K562 (cell line): ENCODE data around the gene CMTM4. TPM values are rescaled to one million over a fixed set of nuclear protein-coding genes. Genes with fewer than 3 reads are reported as not detected.

Experiments used
- CBFA2T3 ChIP-seq: fragments of 450-650 bp; IDR thresholded peaks from 2 replicates; pipeline ENCODE4 v1.6.1; 2017
- CTBP1 ChIP-seq: fragments of 450-650 bp; IDR thresholded peaks from 2 replicates; pipeline ENCODE4 v1.6.1; 2016; ENCODE audit warnings: borderline replicate concordance
- DIDO1 ChIP-seq: fragments of 450-650 bp; IDR thresholded peaks from 2 replicates; pipeline ENCODE4 v1.6.1; 2016; ENCODE audit warnings: low read depth, missing biosample characterization, missing genetic modification characterization
- DMBX1 ChIP-seq: fragments of 250-450 bp; sonication (Bioruptor Pico); IDR thresholded peaks from 2 replicates; pipeline ENCODE4 v1.8.0; 2022; ENCODE audit warnings: inconsistent platforms, mild to moderate bottlenecking, moderate library complexity, borderline replicate concordance
- HDAC8 ChIP-seq: fragments of 450-650 bp; IDR thresholded peaks from 2 replicates; pipeline ENCODE4 v1.6.1; 2016; ENCODE audit warnings: mild to moderate bottlenecking, missing genetic modification characterization, moderate library complexity, missing compliant biosample characterization
- JUND ChIP-seq, 2 experiments: IDR thresholded peaks; 2 replicates in 1 of 2; 3 replicates in 1 of 2; pipeline ENCODE4 v1.6.1; 2011; ENCODE audit warnings: borderline replicate concordance in 2 of 2, low read depth in 2 of 2, low read length in 2 of 2, improper control_type of control experiment in 1 of 2, missing biosample characterization in 1 of 2, missing genetic modification characterization in 1 of 2, missing genetic modification reagents in 1 of 2
- KDM2B ChIP-seq: fragments of 250-450 bp; sonication (Bioruptor Pico); IDR thresholded peaks from 2 replicates; pipeline ENCODE4 v1.8.0; 2021; ENCODE audit warnings: mild to moderate bottlenecking, moderate library complexity
- MEIS2 ChIP-seq: fragments of 450-650 bp; IDR thresholded peaks from 2 replicates; pipeline ENCODE4 v1.6.1; 2014; ENCODE audit warnings: mild to moderate bottlenecking; ENCODE audit not compliant: partially characterized antibody
- MXI1 ChIP-seq: IDR thresholded peaks from 2 replicates; pipeline ENCODE4 v1.6.1; 2011; ENCODE audit warnings: low read depth, mild to moderate bottlenecking, improper control_type of control experiment, low read length
- POLR2B ChIP-seq: fragments of 450-650 bp; IDR thresholded peaks from 2 replicates; pipeline ENCODE4 v1.6.1; 2018; ENCODE audit warnings: low read depth; ENCODE audit not compliant: partially characterized antibody
- SMAD2 ChIP-seq: fragments of 150-350 bp; IDR thresholded peaks from 2 replicates; pipeline ENCODE4 v1.6.1; 2014; ENCODE audit warnings: low read depth, mild to moderate bottlenecking, low read length
- TARDBP ChIP-seq: fragments of 450-650 bp; IDR thresholded peaks from 2 replicates; pipeline ENCODE4 v1.6.1; 2016
- ZBTB17 ChIP-seq: fragments of 450-650 bp; formaldehyde crosslinking; IDR thresholded peaks from 2 replicates; pipeline ENCODE4 v1.4.0; 2020; ENCODE audit warnings: mild to moderate bottlenecking
- ZBTB8A ChIP-seq: fragments of 450-650 bp; IDR thresholded peaks from 2 replicates; pipeline ENCODE4 v1.6.1; 2018; ENCODE audit warnings: mild to moderate bottlenecking, moderate library complexity; ENCODE audit not compliant: partially characterized antibody
- ZNF507 ChIP-seq: conservative IDR thresholded peaks from 2 replicates; pipeline ENCODE4 v1.6.1; 2017; ENCODE audit warnings: missing genetic modification characterization, missing compliant biosample characterization
- ZNF644 ChIP-seq: fragments of 200-800 bp; sonication (Bioruptor generic); IDR thresholded peaks from 2 replicates; pipeline ENCODE4 v1.6.1; 2016; ENCODE audit warnings: low read depth, missing genetic modification characterization, missing compliant biosample characterization
- ZNF780A ChIP-seq: fragments of 250-450 bp; sonication (Bioruptor Pico); IDR thresholded peaks from 2 replicates; pipeline ENCODE4 v1.5.0; 2021; ENCODE audit warnings: mild to moderate bottlenecking
- polyA plus RNA-seq, 8 experiments: library from polyadenylated mRNA; depleted of rRNA in 4 of 8; stranded (reverse) in 5 of 8; unstranded in 3 of 8; fragments of >200 nt; fragmentation: Nextera tagmentation in 2 of 8; fragmentation: Illumina TruSeq in 1 of 8; extraction: Ambion mirVana in 2 of 8; extraction: Trizol in 1 of 8; gene quantifications; 2 replicates each; pipeline versions ENCODE4 v1.2.1 to v1.2.3, GENCODE V29; 2011 to 2014; ENCODE audit warnings: inconsistent platforms in 1 of 8, missing spikeins in 1 of 8
- total RNA-seq, 7 experiments: library from RNA; depleted of rRNA in 6 of 7; stranded (reverse); fragments of >200 nt in 6 of 7; fragmentation: Illumina TruSeq in 2 of 7; extraction: Trizol in 2 of 7; gene quantifications; 2 replicates each; pipeline versions ENCODE4 v1.2.1 to v1.2.3, GENCODE V29; 2011 to 2021; ENCODE audit warnings: low replicate concordance in 1 of 7
- TF ChIP-seq, protein P1 (sequence below): IDR thresholded peaks from 2 replicates; pipeline ENCODE4 v1.6.1; 2014; ENCODE audit warnings: antibody characterized with exemption
- TF ChIP-seq, protein P2 (sequence below): sonication (generic); formaldehyde crosslinking; IDR thresholded peaks from 2 replicates; pipeline ENCODE4 v1.9.0; 2022; ENCODE audit warnings: mild to moderate bottlenecking, missing genetic modification reagents
- TF ChIP-seq, protein P3 (sequence below), 3 experiments: IDR thresholded peaks in 2 of 3; conservative IDR thresholded peaks in 1 of 3; 2 replicates each; pipeline ENCODE4 v1.5.1; 2011 to 2012; ENCODE audit warnings: low read length in 3 of 3, mild to moderate bottlenecking in 3 of 3, control low read depth in 2 of 3, improper control_type of control experiment in 1 of 3, inconsistent platforms in 1 of 3, low read depth in 1 of 3, mixed read lengths in 1 of 3, moderate library complexity in 1 of 3; ENCODE audit not compliant: insufficient read depth in 2 of 3
- TF ChIP-seq, protein P4 (sequence below): sonication (generic); formaldehyde crosslinking; IDR thresholded peaks from 2 replicates; pipeline ENCODE4 v1.8.0; 2022; ENCODE audit warnings: missing genetic modification reagents, mild to moderate bottlenecking, moderate library complexity, borderline replicate concordance
- TF ChIP-seq, protein P5 (sequence below): fragments of 450-650 bp; formaldehyde crosslinking; IDR thresholded peaks from 2 replicates; pipeline ENCODE4 v1.4.0; 2020; ENCODE audit warnings: mild to moderate bottlenecking, mixed read lengths

Gene CMTM4
- total and polyA plus RNA-seq, 9 of the 15 experiments (the other 6 are each of a cell fraction or from before 2014, with no cell fraction given), result 2.0 to 21.3 (median 12.5) TPM

DNA sequence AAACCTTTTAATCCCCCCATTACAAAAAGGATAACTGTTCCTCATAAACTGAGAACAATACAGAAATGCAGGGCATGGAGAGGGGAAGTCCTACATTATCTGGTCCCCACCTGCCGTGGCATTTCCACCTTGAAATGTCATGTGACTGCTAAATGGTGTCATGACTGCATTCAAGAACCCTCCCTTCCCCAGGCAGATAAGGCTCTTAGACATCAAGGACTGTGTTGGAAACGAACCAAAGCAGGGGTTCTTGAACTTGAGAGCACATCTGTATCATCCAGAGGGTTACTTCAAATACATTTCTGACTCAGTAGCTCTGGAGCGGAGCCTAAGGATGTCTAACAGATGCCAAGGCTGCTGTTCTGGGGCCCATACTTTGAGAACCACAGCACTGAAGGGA, 73.7 kb downstream of the CMTM4 start (continued):
- TF ChIP-seq SMAD2 (no peak), ZNF644 (tag) (no peak), ZNF507 (tag) (no peak), ZBTB17 (CRISPR knock-in tag) (no peak), KDM2B (CRISPR knock-in tag) (no peak), DIDO1 (no peak), JUND (IDR thresholded peaks at IDR 0.05; ENCODE audit: borderline replicate concordance, low read depth, low read length) (peak; percentile 14; the same call in 1 of the 2 replicates), JUND (tag; IDR thresholded peaks at IDR 0.05; ENCODE audit: borderline replicate concordance, low read depth, low read length) (no peak), MEIS2 (no peak), MXI1 (no peak), HDAC8 (no peak), ZBTB8A (no peak), POLR2B (no peak), ZNF780A (CRISPR knock-in tag) (no peak), CBFA2T3 (peak; percentile 49; the same call in 1 of the 2 replicates), DMBX1 (CRISPR knock-in tag) (peak; percentile 48; the same call in 1 of the 2 replicates), TARDBP (no peak), CTBP1 (no peak)
- TF ChIP-seq, protein P1, sequence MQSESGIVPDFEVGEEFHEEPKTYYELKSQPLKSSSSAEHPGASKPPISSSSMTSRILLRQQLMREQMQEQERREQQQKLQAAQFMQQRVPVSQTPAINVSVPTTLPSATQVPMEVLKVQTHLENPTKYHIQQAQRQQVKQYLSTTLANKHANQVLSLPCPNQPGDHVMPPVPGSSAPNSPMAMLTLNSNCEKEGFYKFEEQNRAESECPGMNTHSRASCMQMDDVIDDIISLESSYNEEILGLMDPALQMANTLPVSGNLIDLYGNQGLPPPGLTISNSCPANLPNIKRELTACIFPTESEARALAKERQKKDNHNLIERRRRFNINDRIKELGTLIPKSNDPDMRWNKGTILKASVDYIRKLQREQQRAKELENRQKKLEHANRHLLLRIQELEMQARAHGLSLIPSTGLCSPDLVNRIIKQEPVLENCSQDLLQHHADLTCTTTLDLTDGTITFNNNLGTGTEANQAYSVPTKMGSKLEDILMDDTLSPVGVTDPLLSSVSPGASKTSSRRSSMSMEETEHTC, result 0 out of 2 replicates have a peak, but pooled peaks have one; percentile 31
- TF ChIP-seq, protein P2, sequence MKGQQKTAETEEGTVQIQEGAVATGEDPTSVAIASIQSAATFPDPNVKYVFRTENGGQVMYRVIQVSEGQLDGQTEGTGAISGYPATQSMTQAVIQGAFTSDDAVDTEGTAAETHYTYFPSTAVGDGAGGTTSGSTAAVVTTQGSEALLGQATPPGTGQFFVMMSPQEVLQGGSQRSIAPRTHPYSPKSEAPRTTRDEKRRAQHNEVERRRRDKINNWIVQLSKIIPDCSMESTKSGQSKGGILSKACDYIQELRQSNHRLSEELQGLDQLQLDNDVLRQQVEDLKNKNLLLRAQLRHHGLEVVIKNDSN (CRISPR knock-in tag), result peak; percentile 51
- TF ChIP-seq, protein P3, sequence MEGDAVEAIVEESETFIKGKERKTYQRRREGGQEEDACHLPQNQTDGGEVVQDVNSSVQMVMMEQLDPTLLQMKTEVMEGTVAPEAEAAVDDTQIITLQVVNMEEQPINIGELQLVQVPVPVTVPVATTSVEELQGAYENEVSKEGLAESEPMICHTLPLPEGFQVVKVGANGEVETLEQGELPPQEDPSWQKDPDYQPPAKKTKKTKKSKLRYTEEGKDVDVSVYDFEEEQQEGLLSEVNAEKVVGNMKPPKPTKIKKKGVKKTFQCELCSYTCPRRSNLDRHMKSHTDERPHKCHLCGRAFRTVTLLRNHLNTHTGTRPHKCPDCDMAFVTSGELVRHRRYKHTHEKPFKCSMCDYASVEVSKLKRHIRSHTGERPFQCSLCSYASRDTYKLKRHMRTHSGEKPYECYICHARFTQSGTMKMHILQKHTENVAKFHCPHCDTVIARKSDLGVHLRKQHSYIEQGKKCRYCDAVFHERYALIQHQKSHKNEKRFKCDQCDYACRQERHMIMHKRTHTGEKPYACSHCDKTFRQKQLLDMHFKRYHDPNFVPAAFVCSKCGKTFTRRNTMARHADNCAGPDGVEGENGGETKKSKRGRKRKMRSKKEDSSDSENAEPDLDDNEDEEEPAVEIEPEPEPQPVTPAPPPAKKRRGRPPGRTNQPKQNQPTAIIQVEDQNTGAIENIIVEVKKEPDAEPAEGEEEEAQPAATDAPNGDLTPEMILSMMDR (IDR thresholded peaks at IDR 0.05 in 2 of 3, conservative IDR thresholded peaks at IDR 0.05 in 1 of 3; ENCODE audit: insufficient read depth in 2 of 3, low read depth in 1 of 3, low read length in 3 of 3), result no peak
- TF ChIP-seq, protein P4, sequence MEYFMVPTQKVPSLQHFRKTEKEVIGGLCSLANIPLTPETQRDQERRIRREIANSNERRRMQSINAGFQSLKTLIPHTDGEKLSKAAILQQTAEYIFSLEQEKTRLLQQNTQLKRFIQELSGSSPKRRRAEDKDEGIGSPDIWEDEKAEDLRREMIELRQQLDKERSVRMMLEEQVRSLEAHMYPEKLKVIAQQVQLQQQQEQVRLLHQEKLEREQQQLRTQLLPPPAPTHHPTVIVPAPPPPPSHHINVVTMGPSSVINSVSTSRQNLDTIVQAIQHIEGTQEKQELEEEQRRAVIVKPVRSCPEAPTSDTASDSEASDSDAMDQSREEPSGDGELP (CRISPR knock-in tag), result no peak
- TF ChIP-seq, protein P5, sequence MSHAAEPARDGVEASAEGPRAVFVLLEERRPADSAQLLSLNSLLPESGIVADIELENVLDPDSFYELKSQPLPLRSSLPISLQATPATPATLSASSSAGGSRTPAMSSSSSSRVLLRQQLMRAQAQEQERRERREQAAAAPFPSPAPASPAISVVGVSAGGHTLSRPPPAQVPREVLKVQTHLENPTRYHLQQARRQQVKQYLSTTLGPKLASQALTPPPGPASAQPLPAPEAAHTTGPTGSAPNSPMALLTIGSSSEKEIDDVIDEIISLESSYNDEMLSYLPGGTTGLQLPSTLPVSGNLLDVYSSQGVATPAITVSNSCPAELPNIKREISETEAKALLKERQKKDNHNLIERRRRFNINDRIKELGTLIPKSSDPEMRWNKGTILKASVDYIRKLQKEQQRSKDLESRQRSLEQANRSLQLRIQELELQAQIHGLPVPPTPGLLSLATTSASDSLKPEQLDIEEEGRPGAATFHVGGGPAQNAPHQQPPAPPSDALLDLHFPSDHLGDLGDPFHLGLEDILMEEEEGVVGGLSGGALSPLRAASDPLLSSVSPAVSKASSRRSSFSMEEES (CRISPR knock-in tag), result peak; percentile 87
